Esophagus muscularis mucosa (tissue), 3 donors: ENCODE data around the gene TPH2.

Source experiments
- POLR2AphosphoS5 ChIP-seq, 2 donors: sonication (generic); formaldehyde crosslinking; IDR thresholded peaks; one replicate each; pipeline ENCODE4 v1.6.1; 2017; ENCODE audit warnings: antibody characterized with exemption in 2 of 2
- TF ChIP-seq, protein P1 (sequence below), 3 experiments: fragments of 200-600 bp in 2 of 3; fragments of 450-650 bp in 1 of 3; sonication (generic) in 2 of 3; IDR thresholded peaks; one replicate each; pipeline ENCODE4 v1.5.1; 2017 to 2019; ENCODE audit warnings: antibody characterized with exemption in 3 of 3, mild to moderate bottlenecking in 2 of 3, moderate library complexity in 1 of 3

GRCh38 chr12:71940068-71940467 lies 1.4 kb downstream of the TPH2 start:
- TF ChIP-seq, protein P1, sequence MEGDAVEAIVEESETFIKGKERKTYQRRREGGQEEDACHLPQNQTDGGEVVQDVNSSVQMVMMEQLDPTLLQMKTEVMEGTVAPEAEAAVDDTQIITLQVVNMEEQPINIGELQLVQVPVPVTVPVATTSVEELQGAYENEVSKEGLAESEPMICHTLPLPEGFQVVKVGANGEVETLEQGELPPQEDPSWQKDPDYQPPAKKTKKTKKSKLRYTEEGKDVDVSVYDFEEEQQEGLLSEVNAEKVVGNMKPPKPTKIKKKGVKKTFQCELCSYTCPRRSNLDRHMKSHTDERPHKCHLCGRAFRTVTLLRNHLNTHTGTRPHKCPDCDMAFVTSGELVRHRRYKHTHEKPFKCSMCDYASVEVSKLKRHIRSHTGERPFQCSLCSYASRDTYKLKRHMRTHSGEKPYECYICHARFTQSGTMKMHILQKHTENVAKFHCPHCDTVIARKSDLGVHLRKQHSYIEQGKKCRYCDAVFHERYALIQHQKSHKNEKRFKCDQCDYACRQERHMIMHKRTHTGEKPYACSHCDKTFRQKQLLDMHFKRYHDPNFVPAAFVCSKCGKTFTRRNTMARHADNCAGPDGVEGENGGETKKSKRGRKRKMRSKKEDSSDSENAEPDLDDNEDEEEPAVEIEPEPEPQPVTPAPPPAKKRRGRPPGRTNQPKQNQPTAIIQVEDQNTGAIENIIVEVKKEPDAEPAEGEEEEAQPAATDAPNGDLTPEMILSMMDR (IDR thresholded peaks at IDR 0.05): no peak
- no peak for TF ChIP-seq POLR2AphosphoS5 (IDR thresholded peaks at IDR 0.05)
